Activated CD8-positive, alpha-beta memory T cell treated with anti-CD3 and anti-CD28 coated beads for 36 hours (primary cell): Measurements from ENCODE around the gene TENM3. TPM values are rescaled to one million over a fixed set of nuclear protein-coding genes. Genes with fewer than 3 reads are reported as not detected.

ENCODE experiments used
- CTCF ChIA-PET: fragments of 350-600 bp; sonication (Branson Sonifier 250); formaldehyde crosslinking; loops from one replicate; lab custom pipeline; 2021; ENCODE audit warnings: antibody characterized with exemption; lab: Charles Lee
- POLR2A ChIA-PET: fragments of 350-600 bp; sonication (Branson Sonifier 250); formaldehyde crosslinking; loops from one replicate; lab custom pipeline; 2021; ENCODE audit warnings: antibody characterized with exemption; lab: Charles Lee
- total RNA-seq, 2 experiments: library from RNA; stranded (reverse); gene quantifications; one replicate each; pipeline ENCODE4 v1.2.3, GENCODE V29; 2021

TENM3 gene
- total RNA-seq, 2 experiments from 2014 or later: not detected

DNA sequence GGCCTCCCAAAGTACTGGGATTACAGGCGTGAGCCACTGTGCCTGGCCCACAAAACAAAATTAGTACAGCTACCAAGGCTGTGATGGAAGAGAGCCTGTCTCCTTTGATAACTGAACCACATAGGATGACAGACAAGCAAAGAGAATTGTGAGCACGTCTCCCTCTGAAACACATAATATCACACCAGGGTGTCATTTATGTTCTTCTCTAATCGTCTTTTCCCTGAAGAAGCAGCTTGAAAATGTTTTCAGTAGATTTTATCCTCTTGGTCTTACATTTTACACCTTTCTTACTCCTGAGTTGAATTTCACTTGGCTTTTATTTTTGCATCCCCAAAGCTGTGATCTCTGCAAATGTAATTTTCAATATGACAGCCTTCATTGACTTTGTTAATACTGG lies 67.8 kb downstream of the TENM3 start:
- POLR2A ChIA-PET: no interaction called here
- CTCF ChIA-PET: no interaction called here

DNA sequence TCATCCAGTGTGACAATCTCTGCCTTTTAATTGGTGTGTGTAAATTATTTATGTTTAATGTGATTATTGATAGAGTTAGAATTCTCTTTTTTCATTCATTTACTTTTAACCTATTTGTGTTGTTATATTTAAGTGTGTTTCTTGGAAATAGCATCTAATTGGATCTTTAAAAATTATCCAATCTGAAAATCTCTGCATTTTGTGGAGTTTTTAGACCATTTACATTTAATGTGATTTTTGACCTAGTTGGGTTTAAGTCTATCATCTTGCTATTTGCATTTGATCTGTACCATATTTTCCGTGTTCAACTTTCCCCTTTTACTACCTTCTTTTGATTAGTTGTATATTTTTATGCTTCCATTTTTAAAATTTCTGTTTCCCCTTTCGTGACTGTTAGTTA lies 71.3 kb downstream of the TENM3 start:
- ChIA-PET POLR2A (no interaction called here), CTCF (no interaction called here)

DNA sequence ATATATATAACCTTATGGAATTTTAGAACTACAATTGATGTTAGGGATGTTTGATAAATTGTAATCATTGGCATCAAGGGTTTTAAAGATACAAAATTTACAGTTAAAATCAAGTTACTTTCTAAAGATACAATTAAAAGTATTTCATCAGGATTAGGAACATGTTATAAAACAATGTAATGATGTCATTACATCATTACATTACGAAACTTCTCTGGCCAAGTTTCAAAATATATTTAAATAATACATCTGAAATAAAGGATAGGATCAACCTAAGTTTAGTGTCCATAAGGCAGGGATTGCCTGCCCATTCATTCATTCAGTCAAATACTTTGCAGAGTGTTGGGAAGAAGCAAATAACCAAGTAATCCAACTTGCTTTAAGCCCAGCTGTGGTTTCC lies 75.1 kb downstream of the TENM3 start:
- POLR2A ChIA-PET: no interaction called here

DNA sequence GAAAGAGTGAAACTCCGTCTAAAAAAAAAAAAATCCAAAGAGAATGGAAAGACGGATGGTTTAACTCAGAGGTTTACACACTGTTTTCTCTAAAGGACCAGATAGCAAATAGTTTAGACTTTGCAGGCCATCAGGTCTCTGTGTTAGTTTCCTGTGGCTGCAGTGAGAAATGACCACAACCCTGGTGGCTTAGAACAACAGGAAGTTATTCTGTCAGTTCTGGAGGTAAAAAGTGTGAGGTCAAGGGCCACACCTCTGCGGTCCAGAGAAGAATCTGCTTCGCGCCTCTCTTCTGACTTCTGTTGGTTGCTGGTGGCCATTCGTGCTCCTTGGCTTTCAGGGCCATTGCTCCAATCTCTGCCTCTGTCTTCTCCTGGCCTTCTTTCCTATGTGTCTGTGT lies 76.9 kb downstream of the TENM3 start:
- ChIA-PET CTCF (no interaction called here), POLR2A (no interaction called here)

More for the DNA sequence above, 75.1 kb downstream of the TENM3 start:
- CTCF ChIA-PET: no interaction called here

DNA sequence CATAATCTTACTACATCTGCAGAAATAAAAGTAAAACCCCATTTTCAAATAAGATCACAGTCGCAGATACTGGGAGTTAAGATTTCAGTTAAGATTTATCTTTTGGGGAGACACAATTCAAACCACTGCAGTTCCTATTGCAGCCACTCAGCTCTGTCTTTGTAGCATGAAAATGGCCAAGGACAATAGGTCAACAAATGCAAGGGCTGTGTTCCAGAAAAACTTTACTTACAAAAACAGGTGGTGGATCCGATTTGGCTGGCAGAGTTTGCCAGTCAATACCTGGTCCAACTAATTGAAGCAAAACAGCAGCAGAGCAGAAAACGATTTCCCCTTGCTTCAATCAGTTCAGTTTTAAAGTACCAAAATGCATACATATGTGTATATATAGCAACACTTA lies 77.4 kb downstream of the TENM3 start:
- POLR2A ChIA-PET: no interaction called here

DNA sequence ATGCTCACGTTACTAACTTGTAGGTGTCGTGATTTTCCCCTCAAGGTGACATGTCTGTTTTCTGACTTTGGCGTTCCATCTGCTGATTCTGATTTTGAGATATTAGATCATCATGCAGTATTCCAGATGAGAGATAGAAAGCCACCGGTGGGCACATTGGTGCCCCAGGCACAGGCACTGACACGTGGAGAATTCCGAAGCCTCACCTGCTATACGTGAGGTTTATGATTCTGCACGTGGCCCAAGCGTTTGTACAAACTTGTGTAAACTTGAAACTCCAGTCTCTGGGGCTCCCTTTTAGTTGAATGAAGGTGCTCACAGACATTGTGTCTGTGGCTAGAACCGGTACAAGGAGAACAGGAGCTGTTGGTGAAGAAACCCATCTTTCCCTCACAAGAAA lies 81.1 kb downstream of the TENM3 start:
- CTCF ChIA-PET: no interaction called here
- POLR2A ChIA-PET: no interaction called here

More for the DNA sequence above, 77.4 kb downstream of the TENM3 start:
- CTCF ChIA-PET: no interaction called here

DNA sequence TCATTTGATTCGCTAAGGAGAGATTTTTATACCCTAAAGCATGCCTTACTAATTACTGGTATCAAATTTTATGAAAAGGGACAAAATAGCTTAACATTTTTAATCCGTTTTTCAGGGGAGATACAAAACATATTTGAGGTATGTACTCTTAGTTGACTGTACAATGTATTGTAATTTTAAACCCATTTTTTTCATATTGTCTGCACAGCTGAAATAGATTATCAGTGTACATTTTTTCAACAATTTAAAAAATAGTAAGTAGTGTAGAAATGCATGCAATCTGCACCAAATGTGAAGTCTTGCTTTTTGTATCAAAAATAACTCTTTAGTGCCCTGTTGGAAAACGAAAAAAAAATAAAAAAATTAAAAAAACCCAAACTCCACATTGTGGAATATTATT lies 82.2 kb downstream of the TENM3 start:
- CTCF ChIA-PET: no interaction called here
- POLR2A ChIA-PET: no interaction called here

DNA sequence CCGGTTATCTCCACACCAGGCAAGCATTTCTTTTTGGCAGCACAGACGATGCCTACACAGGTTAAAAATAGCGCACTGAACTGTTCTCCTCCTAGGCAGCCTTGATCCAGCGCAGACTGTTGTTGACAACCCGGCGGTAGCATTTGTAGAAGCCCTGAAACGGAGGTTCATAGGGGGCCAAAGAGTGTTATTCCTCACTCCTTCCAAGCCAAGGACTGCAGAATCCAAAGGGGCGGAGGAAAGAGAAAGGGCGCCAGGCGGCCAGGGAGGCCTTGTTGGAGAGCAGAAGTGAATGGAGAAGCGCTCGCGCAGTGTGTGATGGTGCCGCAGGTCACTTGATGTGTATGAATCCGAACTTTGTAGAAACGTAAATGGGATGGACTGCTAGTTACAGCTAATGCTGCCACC lies 82.7 kb downstream of the TENM3 start:
- ChIA-PET CTCF (no interaction called here), POLR2A (no interaction called here)

DNA sequence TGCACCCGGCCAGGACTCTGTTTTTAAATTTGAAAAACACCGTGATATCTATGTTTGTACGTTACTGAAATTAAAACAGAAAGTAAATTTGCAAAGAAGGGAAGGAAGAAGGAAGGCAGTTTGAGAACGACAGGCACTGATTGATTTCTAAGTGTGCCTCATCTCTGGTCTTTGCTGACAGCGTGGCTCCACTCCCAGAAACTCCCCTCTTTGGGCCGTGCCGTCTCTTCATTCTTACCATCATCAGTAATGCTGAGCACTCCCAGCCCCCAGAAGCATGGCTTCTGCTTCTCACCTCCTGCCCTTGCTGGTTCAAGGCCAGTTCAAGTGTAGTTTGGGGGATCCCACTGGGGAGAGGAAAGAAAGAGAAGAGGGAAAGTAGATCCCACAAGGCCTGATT lies 85.3 kb downstream of the TENM3 start:
- ChIA-PET CTCF (no interaction called here), POLR2A (no interaction called here)

DNA sequence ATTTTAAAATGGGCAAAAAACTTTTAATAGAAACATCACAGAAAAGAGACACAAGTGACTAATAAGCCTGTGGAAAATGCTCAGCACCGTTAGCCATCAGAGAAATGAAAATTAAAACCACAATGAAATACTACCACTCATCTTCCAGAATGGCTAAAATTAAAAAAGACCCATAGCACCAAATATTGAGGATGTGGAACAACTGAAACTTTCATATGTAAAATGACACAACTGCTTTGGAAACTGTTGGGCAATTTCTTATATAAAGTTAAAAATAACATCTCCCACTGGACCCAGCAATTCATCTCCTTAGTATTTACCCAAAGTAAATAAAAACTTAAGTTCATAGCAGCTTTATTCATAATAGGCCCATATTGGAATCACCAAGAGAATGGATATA lies 94.2 kb downstream of the TENM3 start:
- POLR2A ChIA-PET: no interaction called here
- CTCF ChIA-PET: no interaction called here

DNA sequence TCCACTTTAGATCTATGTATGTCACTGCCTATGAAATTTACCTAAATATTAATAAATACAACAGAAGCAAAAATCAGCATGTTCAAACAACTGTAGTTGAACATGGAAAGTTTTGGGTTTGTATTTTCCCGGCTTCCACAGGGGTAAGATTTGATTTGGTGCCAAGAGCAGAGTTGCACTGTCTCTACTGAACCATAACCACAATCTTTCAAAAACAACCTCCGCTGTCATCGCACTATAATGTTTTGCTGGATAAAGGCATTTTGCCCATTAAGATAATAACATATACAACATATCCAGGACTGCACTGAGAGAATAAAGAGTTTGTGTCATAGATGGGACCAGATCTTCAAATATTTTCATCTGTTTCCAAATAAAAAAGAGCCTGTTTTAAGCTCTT lies 94.9 kb downstream of the TENM3 start:
- POLR2A ChIA-PET: no interaction called here
- CTCF ChIA-PET: no interaction called here

DNA sequence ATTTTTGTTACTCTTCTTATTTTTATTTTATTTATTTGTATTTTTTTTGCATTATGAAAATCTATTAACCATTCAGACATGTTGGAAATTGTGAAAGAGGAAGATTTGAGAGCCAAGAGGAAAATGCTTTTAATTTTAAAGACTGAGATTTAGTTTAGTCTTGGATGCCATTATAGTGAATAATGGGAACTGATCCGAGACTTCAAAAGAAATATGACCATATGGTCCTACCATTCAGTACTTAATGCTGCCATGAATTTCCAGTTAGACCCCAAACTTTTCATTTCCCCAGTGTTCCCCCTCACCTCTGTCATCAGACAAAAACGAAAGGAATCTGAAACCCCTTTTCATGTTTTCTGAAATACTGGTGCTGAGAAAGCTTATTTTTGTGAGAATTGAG lies 95.5 kb downstream of the TENM3 start:
- ChIA-PET POLR2A (no interaction called here), CTCF (no interaction called here)

DNA sequence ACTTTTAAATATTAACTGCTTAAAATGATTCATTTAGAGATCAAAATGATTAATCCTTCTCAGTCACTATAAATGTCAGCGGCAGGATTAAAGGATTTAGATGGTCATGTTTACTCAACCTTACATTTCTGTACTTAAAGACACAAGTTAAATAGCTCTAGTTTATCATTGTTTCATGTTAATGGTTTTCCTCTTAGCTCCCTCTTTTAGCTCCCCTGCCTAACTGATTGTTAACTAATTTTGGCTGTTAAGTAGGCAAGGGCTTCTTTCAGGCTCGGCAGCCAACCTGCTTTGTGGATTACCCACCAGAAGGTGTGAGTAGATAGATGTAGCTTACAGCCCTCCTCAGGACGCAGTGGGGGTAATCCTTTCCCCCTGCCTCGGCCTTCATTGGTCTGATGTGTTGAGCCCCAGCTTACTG lies 96.0 kb downstream of the TENM3 start:
- ChIA-PET POLR2A (no interaction called here), CTCF (no interaction called here)

DNA sequence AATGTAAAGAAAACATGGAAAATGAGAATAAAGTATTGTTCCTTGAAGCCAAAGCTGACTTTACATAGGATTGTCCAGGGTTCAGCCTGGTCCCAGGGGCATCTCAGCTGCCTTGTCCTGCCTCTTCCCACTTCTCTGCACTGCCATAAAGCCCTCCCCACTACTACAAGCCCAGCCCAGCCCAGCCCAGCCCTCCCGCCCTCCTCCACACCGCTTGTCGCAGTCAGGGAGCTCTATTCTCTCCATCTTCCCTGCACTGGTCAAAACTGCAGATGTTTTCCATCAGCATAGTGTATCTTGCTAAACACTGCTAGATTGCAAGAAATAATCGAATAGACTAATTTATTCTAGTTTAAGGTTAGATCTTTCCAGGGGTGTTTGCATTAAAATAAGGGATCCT lies 100.3 kb downstream of the TENM3 start:
- ChIA-PET POLR2A (no interaction called here), CTCF (no interaction called here)

DNA sequence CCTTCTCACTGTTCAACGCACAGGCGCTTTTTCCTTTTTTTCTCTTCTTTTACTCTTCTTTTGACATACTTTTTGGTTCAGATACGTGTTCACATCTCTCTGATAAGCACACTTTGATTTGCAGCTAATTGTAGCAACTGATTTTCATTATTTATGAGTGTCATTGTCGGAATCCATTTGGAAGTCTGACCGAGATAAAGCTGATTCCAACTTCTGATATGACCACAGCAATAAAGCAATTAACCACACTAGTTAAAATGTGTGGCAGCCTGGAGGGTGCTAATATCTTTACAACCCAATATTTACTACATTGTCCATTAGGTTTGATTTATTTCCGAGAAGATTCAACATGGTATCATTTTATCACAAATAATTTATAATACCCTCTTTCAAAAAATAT lies 101.8 kb downstream of the TENM3 start:
- POLR2A ChIA-PET: no interaction called here
- CTCF ChIA-PET: no interaction called here

DNA sequence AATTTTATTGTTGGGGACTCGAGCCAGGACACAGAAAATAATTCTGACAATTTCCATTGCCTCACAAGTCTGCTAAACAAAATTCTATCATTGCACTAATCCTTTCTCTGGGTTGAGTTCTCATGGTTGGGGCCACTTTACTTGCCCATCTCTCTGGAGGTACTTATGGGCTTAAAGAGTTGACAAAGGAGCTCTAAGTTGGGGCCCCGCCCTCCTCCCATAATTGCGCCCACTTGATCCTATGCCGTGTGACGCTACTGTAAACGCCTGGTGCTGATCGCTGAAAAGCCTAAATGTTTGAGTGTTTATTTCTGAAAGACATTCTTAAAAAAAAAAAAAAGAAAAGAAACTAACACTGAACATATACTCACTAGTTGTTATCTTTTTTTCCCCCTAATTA lies 103.0 kb downstream of the TENM3 start:
- POLR2A ChIA-PET: no interaction called here
- CTCF ChIA-PET: no interaction called here

DNA sequence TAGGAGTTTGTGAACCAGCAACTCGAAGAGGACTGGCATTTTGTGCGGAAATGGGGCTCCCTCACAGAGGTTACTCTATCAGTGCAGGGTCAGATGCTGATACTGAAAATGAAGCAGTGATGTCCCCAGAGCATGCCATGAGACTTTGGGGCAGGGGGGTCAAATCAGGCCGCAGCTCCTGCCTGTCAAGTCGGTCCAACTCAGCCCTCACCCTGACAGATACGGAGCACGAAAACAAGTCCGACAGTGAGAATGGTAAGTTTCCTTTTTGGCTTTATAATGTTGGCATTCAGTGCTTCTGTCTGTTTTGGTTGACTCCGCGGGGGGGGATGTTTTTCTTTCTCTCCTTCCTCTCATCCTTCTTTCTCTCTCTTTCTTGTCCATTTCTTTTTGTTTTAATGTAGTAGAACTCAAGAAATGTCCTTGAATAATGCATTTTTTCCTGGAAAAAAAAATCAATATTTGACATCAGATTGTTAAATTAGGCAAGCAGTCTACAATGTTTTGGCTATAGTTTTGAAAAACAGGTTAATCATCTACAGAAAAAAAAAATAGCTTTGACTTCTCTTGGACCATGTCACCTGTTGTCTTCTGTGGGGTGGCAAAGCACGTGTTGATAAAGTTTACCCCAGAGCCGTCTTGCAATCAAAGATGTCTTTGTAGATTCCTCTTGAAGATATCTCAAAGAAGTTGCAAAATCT lies 103.6 kb downstream of the TENM3 start:
- POLR2A ChIA-PET: no interaction called here
- CTCF ChIA-PET: no interaction called here

DNA sequence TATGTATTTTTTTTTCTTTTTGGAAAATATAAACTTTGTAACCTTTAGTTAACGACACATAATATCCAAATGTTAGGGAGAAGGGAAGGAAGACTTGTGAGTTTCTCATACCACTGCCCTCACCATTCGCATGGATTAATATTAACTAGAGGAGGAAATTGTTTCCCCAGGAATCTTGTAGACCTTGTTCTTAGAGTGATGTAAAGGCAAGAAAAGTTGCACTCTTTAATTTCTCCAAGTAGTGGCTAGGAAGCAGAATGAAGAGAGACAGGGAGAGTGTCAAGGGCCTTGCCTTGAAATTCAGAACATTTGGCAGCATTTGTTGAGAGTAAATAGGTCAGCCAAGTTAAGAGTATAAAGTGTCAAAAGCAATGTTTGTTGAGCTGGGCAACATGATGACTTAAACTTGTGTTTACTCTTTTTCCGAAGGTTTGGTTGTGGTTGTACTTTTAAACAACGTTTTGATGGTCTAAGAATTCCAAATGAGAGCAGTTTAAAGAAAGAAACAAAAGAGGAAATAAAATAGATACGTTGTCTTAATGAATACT lies 105.7 kb downstream of the TENM3 start:
- ChIA-PET POLR2A (no interaction called here), CTCF (no interaction called here)

DNA sequence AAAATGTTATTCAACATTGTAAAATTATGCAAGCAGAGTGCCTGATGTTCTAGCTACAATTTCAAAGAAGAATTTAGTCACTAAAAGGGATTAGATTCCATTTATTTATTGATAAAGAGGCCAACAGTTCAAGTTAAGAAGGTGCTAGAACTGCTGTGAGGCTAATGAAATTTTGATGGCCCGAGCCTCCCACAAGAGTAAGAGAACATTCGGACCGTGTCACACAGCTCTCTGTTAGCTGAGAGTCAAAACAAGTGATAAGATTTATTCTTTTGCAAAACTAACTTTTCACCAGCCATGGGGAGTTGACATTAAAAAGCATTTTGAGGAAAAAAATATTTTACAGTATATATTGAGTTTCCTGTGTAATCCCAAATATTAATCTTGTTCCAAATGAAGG lies 106.8 kb downstream of the TENM3 start:
- ChIA-PET POLR2A (no interaction called here), CTCF (no interaction called here)

DNA sequence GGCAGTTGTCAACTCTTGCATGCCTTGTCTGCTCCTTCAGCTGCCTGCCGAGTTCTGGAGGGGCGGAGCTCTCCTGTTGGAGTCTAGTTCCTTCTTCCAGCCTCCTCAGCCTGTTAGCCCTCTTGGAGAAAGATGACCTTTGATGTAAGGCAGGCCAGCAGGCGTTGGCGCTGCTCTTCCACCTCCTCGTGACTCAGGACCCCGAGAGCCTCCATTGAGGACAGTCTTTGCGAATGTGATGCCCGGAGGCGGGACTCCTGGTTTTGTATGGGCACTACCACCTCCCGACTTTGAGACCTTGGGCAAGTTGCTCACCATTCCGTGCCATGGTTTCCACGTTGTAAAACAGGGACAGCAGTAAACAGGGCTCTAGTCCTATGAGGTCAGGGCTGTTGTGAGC lies 108.3 kb downstream of the TENM3 start:
- CTCF ChIA-PET: no interaction called here
- POLR2A ChIA-PET: no interaction called here

DNA sequence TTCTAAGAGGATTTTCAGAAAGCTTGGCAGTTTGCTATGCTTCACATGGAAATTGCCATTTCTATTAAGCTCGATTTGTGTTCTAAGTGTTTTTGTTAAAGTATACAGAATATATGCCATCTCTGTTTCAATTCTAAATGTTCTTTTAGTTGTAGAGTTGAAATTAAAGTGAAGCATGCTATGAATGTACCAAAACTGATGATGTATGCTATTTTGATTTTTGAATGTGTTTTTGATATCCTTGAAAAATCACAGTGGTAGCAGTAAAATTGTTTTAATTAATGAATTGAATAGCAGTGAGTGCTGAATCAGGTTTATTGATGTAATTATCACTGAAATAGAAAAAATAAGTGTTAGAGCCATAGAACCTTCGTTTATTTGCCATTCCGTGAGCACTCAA lies 110.9 kb downstream of the TENM3 start:
- CTCF ChIA-PET: no interaction called here
- POLR2A ChIA-PET: no interaction called here

DNA sequence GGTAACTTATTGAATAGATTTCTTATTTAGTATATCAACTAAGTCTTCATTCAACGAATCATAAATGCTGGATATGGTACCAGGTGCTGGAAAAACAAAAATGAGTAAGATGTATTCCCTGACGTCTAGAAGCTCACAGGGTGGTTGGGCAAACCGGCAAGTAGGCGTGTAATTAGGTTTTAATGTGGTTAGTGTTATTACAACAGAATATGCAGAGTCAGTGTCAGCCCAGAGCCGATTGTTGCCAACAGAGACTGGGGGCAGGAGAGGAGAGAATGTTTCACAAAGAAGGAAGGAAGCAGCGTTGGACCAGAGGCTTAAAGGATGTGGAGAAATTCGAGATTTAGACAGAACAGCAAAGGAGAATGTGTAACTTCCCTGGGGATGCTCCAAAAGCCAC lies 111.7 kb downstream of the TENM3 start:
- ChIA-PET POLR2A (no interaction called here), CTCF (no interaction called here)
